ENCODE measurements around the gene GRIK5. TPM values are rescaled to one million over a fixed set of nuclear protein-coding genes. Genes with fewer than 3 reads are reported as not detected.

The GRIK5 gene
- total RNA-seq, 6 experiments from 2014 or later, result 0.15 to 0.42 (median 0.17) TPM; not detected in 2

- H3K27me3 ChIP-seq, result no peaks in the 10 kb centered on the region
- WGBS (ENCODE audit: insufficient coverage, low coverage, low lambda C conversion rate, missing lambda C conversion rate), result 60% methylated on average over 1 of the region's 4 CpGs
- DNase-seq (no peak), ATAC-seq (no peak)
- H3K4me3 ChIP-seq, result no peak overlapping the region
- intact Hi-C loops (cut with DNase I), result no loop called here
- H3K27ac ChIP-seq, result no peak overlapping the region
- no peaks in the 10 kb centered on the region for H3K4me1 ChIP-seq
- no peaks in the 10 kb centered on the region for H3K36me3 ChIP-seq
- TF ChIP-seq POLR2A (IDR thresholded peaks at IDR 0.05) (no peak), CTCF (IDR thresholded peaks at IDR 0.05) (no peak)
- no peaks in the 10 kb centered on the region for H3K9me3 ChIP-seq
Measured at GRCh38 chr19:42093926-42094325, 23.9 kb upstream of the GRIK5 start.

GRCh38 chr19:42093505-42093904 lies 23.5 kb upstream of the GRIK5 start:
- WGBS (ENCODE audit: insufficient coverage, low coverage, low lambda C conversion rate, missing lambda C conversion rate), result 61% methylated on average over 2 of the region's 4 CpGs
- ATAC-seq (no peak), DNase-seq (no peak)
- H3K36me3 ChIP-seq, result no peaks in the 10 kb centered on the region
- no peaks in the 10 kb centered on the region for H3K4me1 ChIP-seq
- TF ChIP-seq CTCF (IDR thresholded peaks at IDR 0.05) (no peak), POLR2A (IDR thresholded peaks at IDR 0.05) (no peak)
- H3K9me3 ChIP-seq, result no peaks in the 10 kb centered on the region
- H3K4me3 ChIP-seq, result no peak overlapping the region
- no peak overlapping the region for H3K27ac ChIP-seq
- intact Hi-C loops (cut with DNase I), result no loop called here
- no peaks in the 10 kb centered on the region for H3K27me3 ChIP-seq

- WGBS (ENCODE audit: insufficient coverage, low coverage, low lambda C conversion rate, missing lambda C conversion rate), result 0% methylated on average over 2 of the region's 5 CpGs
- intact Hi-C loops (cut with DNase I), result no loop called here
- H3K4me1 ChIP-seq, result no peaks in the 10 kb centered on the region
- H3K27me3 ChIP-seq, result no peaks in the 10 kb centered on the region
- no peak overlapping the region for H3K4me3 ChIP-seq
- TF ChIP-seq POLR2A (IDR thresholded peaks at IDR 0.05) (no peak), CTCF (IDR thresholded peaks at IDR 0.05) (peak in 3 of 4 donors; percentile 30 to 44 (median 35))
- DNase-seq (no peak), ATAC-seq (peak; percentile 28 to 62 (median 50))
- H3K36me3 ChIP-seq, result no peaks in the 10 kb centered on the region
- H3K27ac ChIP-seq, result no peak overlapping the region
- no peaks in the 10 kb centered on the region for H3K9me3 ChIP-seq
Measured at GRCh38 chr19:42092350-42092749, 22.3 kb upstream of the GRIK5 start.

GRCh38 chr19:42091742-42092141 lies 21.7 kb upstream of the GRIK5 start:
- Histone ChIP-seq H3K9me3 (no peaks in the 10 kb centered on the region), H3K27ac (no peak overlapping the region), H3K4me3 (no peak overlapping the region), H3K4me1 (no peaks in the 10 kb centered on the region), H3K36me3 (no peaks in the 10 kb centered on the region), H3K27me3 (no peaks in the 10 kb centered on the region)
- intact Hi-C loops (cut with DNase I), result no loop called here
- peak in 1 of 4 donors; percentile 39 for ATAC-seq
- DNase-seq, result no peak
- TF ChIP-seq CTCF (IDR thresholded peaks at IDR 0.05) (no peak), POLR2A (IDR thresholded peaks at IDR 0.05) (no peak)
- WGBS (ENCODE audit: insufficient coverage, low coverage, low lambda C conversion rate, missing lambda C conversion rate), result 58% methylated on average over 4 of the region's 10 CpGs

- ATAC-seq (no peak), DNase-seq (no peak)
- H3K27me3 ChIP-seq, result no peaks in the 10 kb centered on the region
- H3K4me1 ChIP-seq, result no peaks in the 10 kb centered on the region
- TF ChIP-seq CTCF (IDR thresholded peaks at IDR 0.05) (no peak), POLR2A (IDR thresholded peaks at IDR 0.05) (no peak)
- H3K4me3 ChIP-seq, result no peak overlapping the region
- no peaks in the 10 kb centered on the region for H3K36me3 ChIP-seq
- H3K27ac ChIP-seq, result no peak overlapping the region
- no peaks in the 10 kb centered on the region for H3K9me3 ChIP-seq
- intact Hi-C loops (cut with DNase I), result no loop called here
- 60% methylated on average over 1 of the region's 13 CpGs for WGBS (ENCODE audit: insufficient coverage, low coverage, low lambda C conversion rate, missing lambda C conversion rate)
Measured at GRCh38 chr19:42091300-42091699, 21.3 kb upstream of the GRIK5 start.

All from right lobe of liver (tissue), 6 donors.